T follicular helper cell (primary cell): ENCODE results near the gene C2CD2.

ENCODE experiments used
- DNase-seq: peaks from one replicate; pipeline ENCODE4 v3.0.0-alpha.2; 2020; ENCODE audit warnings: low read depth

The C2CD2 gene

GRCh38 chr21:41932576-41933312 is 21.1 kb downstream of the C2CD2 start:
- no peak for DNase-seq

DNA sequence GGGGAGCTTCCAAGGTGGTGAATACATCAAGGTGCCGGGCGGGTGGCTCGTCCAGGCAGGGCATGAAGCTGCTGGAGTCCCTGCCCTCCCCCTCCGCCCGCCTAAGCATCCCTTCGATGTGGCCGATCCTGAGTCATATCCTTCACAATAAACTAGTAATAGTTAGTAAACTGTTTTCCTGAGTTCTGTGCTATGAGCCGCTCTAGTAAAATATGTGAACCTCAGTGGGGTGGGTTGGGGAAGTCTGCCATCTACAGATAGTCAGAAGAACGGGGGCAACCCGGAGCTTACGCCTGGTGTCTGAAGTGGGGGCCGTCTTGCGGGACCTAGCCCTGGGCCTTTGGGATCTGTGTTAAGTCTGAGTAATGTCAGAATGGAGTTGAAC is 21.6 kb downstream of the C2CD2 start:
- DNase-seq, result no peak

GRCh38 chr21:41931041-41931451 is 22.8 kb downstream of the C2CD2 start:
- no peak for DNase-seq

DNA sequence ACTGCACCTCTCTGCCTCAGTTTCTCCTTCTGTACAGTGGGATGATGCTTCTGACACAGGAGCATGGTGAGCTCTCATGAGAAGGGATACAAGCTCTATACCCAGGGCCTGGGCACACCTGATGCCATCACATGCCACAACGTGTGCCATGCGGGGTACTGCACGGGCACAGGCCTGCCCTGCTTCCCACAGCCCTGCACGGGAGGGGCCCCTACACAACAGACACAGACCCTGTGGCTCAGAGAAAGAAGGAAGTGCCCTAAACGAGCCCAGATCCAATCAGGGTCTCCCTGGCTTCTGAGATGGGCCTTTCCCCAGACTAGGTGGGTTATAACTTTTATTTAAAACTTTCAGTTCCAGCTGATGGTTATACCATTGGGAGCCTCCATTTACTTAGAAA is 24.6 kb downstream of the C2CD2 start:
- no peak for DNase-seq

DNA sequence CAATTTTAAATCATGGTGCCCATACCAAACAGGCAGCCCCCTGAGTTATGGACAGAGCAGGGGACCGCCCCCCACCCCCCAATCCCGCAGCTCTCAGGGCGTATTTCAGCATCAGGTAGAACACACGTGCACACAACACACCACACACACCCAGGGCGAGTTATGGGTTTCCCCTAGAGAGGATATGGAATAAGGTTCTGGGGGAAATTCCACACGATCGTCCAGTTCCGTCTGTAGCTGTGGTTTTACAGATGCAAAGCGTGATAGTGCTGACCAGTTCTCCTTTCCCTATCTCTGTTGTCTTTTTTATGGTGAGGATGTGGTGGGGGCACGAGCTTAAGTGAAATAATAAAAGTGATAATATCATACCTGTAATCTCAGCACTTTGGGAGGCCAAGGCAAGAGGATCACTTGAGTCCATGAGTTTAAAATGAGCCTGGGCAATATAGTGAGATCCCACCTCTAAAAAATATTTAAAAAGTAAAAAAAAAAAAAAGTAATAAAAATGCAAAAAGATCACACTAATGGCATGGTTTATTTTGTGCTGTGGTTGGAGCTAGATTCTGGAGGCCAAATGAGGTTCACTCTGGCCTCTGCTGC is 25.1 kb downstream of the C2CD2 start:
- no peak for DNase-seq

DNA sequence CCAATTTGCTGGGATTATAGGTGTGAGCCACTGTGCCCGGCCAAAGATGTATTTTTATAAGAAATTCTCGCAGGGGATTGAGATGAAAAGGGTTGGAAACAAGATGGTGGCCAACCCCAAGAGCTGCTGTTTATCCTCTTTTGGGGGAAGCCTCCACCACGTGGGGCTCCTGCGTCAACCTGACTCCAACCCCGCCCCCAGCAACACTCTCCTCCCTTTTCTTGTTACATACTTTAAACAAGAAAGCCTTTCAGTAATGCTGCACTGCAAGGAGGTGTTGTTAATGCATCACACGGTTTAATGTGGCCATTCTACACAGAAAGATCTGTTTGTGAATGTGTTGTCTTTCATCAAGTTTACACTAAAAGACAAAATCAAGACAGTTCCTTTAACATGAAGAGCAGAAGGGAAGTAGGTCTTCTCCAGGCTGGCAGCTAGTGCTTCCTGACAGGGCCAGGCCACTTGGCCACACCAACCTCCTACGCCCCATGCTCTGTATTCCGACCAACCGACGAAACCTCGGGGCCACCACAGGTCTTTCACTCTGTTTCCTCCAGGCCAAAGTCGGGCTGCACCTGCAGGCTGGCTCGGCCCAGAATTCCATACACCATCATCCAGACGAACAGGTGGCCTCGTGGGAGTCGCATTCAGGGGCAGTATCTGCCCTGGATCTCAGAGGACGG is 25.9 kb downstream of the C2CD2 start:
- no peak for DNase-seq

DNA sequence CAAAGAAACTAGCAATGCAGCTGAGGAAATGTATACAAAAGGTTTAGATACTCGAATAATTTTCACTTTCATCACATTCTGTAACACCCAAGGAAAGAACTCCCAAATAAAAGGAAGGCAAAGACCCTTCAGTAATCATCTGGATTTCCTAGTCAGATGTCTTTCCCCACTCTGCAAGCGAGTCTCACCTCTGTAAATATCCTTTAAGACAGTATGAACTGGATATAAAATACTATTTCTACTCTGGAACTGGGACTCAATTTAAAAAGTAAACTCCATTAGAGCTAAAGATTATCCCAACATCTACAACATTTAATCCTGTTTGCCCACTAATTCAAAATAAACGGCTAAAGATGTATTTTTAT is 27.0 kb downstream of the C2CD2 start:
- no peak for DNase-seq

- no peak for DNase-seq
These were observed 27.6 kb downstream of the C2CD2 start for GRCh38 chr21:41926117-41926806.

DNA sequence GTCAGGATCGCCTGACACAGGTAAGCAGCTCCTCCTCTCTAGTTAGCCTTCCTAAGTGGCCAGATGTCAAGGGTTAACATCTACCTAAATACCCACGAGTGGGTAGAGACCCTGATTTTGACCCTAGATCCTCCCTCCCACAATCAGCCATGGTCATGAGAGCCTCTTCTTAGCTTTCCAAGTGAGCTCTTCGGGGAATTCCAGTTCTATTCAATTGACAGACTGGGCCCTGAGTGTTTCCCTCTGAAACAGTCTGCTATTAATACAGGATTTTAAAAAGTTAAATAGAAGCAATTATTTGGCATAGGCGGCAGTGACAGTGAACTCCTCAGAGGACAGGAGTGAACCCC is 28.1 kb downstream of the C2CD2 start:
- no peak for DNase-seq

GRCh38 chr21:41924368-41924754 is 29.5 kb downstream of the C2CD2 start:
- DNase-seq, result no peak

DNA sequence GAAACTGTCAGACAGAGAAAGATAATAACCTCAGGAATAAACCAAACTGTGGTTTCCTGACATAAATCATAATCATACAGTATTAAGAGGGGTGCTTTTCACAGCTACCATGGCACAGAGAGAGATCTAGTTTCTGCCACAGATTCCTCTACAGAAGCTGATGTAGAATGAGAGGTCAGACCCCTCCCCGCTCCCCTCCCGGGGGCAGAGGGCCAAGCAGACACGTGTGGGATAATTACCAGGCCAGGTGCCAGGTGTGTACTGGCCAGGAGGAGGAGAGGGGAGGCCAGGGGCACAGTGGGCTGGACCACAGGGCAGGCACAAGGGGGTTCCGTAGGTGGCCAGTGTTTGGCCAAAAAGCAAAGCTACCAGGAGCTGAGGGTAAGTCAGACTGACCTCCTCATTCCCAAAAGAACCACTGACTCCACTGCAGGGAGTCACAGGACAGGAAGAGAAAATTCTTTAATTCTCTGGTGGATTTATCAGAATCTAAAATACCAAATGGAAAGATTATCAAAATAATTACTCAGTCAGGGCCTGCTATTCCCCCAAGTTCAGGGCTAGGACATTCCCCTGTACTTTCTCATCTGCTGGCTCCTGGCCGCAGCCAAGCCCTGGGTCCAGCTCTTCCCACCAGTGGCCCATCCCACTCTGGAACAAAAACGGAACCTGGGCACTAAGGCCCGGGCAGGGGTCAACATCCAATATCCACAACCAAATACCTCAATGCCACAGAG is 30.0 kb downstream of the C2CD2 start:
- no peak for DNase-seq

GRCh38 chr21:41923186-41923585 is 30.6 kb downstream of the C2CD2 start:
- DNase-seq, result no peak

- DNase-seq, result no peak
These were observed 32.8 kb downstream of the C2CD2 start for GRCh38 chr21:41921021-41921420.

DNA sequence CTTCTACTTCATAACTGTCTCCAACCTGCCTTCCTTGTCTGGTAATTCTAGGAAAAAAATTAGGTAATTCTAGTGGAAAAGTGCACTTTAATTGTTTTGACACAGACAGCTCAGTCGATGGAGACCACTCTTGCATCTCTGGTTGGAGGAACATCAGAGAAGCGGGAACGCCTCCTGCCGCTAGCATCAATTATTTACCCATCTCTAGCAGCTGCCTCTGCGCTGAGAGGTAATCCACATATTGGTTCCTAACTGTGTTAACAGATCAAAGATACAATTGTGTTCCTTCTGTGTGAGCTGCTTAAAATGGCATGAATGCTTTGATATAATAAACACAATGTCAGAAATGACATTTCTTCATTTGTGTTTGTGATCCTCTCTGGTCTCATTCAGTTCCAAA is 33.3 kb downstream of the C2CD2 start:
- DNase-seq, result no peak

DNA sequence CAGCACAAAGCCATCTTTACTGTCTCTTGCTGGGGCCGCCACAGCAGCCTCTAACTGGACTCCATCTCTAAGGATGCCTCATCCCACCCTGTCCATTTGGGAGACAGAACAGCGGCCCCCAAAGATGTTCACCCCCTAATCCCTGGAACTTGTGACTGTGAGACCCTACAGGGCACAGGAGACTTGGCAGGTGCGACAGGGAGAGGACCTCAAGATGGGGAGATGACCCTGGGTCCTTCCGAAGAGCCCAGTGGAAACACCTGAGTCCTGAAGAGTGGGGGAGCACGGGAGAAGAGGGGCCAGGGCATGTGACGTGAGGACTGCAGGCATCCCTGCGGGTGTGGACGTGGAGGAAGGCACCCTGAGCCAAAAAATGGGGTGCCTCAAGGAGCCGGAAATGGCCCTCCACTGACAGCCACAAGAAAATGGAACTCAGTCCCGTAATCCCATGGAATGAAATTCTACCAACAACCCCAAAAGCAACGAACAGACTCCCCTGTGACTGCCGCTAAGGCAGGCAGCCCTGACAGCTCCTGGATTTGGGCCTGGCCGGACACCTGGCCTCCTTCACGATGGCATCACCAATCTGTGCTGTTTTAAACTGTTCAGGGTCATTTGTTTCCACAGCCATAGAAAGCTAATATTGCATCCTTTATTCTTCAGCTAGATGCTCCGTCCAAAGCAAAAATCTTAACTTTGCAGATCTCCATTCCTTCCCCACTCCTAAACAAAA is 34.0 kb downstream of the C2CD2 start:
- DNase-seq, result no peak

DNA sequence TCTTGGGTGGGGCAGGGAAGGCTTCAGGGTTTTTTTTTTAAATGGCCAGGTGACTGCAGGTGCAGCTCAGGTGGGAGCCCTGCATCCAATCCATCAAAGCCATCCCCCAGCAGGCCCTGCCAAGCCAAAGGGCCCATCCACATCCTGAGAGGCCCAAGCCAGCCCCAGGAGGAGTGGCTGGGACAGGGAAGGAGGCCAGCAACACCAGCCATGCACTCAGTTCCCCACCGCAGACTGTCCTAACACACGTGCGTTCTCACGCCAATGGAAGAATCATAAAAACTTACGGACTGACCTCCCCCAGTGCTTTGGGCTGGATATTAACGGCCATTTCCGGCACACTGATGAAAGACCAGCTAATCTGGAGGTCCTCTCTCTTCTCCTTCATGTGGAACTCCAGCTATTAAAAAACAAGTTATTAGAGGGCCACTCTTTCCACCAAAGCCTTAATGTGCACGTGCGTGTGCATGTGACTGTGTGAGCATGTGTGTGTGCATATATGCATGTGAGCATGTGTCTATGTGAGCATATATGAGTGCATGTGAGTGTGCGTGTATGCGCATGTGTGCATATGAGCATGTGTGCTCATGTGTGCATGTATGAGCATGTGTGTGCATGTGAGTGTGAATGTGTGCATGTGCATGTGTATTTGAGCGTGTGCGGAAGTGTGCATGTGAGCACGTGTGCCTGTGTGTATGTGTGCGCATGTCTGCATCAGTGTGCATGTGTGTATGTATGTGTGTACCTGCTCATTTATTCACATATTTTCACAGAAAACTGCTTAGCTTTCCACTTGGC is 35.1 kb downstream of the C2CD2 start:
- DNase-seq, result no peak

GRCh38 chr21:41917531-41917930 is 36.3 kb downstream of the C2CD2 start:
- DNase-seq, result no peak

DNA sequence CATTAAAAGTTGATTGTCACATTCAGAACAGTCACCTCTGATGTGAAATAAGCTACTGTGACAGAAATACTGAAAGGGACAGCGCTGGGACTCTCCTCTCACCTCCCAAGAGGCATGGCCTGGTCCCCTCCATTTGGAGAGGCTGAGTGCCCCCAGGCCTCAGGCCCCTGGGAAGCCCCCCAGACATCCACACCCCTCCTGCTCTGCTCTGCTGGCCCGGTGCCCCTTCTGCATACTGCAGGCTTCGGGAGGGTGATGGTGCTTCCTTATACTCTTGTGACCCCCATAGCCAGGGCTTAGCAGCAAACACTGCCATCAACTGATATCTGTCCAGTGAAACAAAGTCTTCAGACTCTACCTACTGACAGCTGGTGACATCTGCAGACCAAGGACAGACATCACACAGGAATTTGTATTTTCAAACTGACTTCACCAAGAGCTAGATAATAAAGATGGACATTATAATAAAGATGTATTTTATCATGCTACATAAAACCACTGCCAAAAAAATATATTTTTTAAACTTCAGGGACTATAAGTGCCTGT is 36.9 kb downstream of the C2CD2 start:
- DNase-seq, result no peak

GRCh38 chr21:41914965-41915364 is 38.9 kb downstream of the C2CD2 start:
- DNase-seq, result no peak

- DNase-seq, result no peak
These were observed 39.5 kb downstream of the C2CD2 start for GRCh38 chr21:41914358-41914757.
